Calu3 (cell line): ENCODE results near the gene ZNF148. TPM values are rescaled to one million over a fixed set of nuclear protein-coding genes. Genes with fewer than 3 reads are reported as not detected.
A peak's percentile ranks its signal among the peaks of the same experiment; 100 is the strongest.

Source experiments
- Bru-seq: library from RNA; stranded (reverse); fragments of 400-500 nt; gene quantifications from one replicate; lab custom pipeline; 2021; lab: Mats Ljungman, UMichigan
- BruChase-seq, 2 experiments: library from RNA; stranded (reverse); fragments of 400-500 nt; gene quantifications; one replicate each; lab custom pipeline; 2021; lab: Mats Ljungman, UMichigan
- BruUV-seq: library from RNA; stranded (reverse); fragments of 400-500 nt; replicated peaks from 2 replicates; lab custom pipeline; 2021; lab: Mats Ljungman, UMichigan
- CTCF ChIA-PET: fragments of 300-600 bp; sonication (Branson Sonifier 250); formaldehyde crosslinking; loops from one replicate; lab custom pipeline; 2022; ENCODE audit warnings: antibody characterized with exemption; lab: Charles Lee
- DNase-seq: peaks from one replicate; pipeline ENCODE4 v3.0.0; 2022
- H3K27ac Mint-ChIP-seq: one replicate; pipeline ENCODE4 v1.8.0; 2022; ENCODE audit warnings: mixed read lengths; ENCODE audit not compliant: unreplicated experiment
- H3K27me3 Mint-ChIP-seq: one replicate; pipeline ENCODE4 v1.8.0; 2022; ENCODE audit warnings: mixed read lengths; ENCODE audit not compliant: unreplicated experiment
- H3K36me3 Mint-ChIP-seq: one replicate; pipeline ENCODE4 v1.8.0; 2022; ENCODE audit warnings: mild to moderate bottlenecking, moderate library complexity, mixed read lengths; ENCODE audit not compliant: insufficient read depth, unreplicated experiment
- H3K4me1 Mint-ChIP-seq: one replicate; pipeline ENCODE4 v1.8.0; 2022; ENCODE audit warnings: mild to moderate bottlenecking, low read depth, mixed read lengths; ENCODE audit not compliant: unreplicated experiment
- H3K4me3 Mint-ChIP-seq: one replicate; pipeline ENCODE4 v1.8.0; 2022; ENCODE audit warnings: mild to moderate bottlenecking, low read depth, moderate library complexity, mixed read lengths; ENCODE audit not compliant: unreplicated experiment
- H3K9me3 Mint-ChIP-seq: one replicate; pipeline ENCODE4 v1.8.0; 2022; ENCODE audit warnings: low read depth, mixed read lengths; ENCODE audit not compliant: unreplicated experiment
- CTCF ChIP-seq: fragments of 200-600 bp; IDR thresholded peaks from one replicate; pipeline ENCODE4 v1.8.0; 2022; ENCODE audit warnings: antibody characterized with exemption; ENCODE audit not compliant: unreplicated experiment
- intact Hi-C: fragments of 100-400 bp; cut with micrococcal nuclease; formaldehyde crosslinking; loops from one replicate; pipeline ENCODE4 v1.10.0; 2022; ENCODE audit not compliant: unreplicated experiment
- long read RNA-seq: library from polyadenylated mRNA; stranded (forward); transcript quantifications from one replicate; pipeline ENCODE4 v2.0.0, GENCODE V29; 2022
- total RNA-seq: library from RNA; stranded (reverse); gene quantifications from 2 replicates; pipeline ENCODE4 v1.2.3, GENCODE V29; 2022

Gene ZNF148
- total RNA-seq (55.0 and 60.7 TPM in 2 replicates), Bru-seq, nascent RNA (percentile 94 among the genes with signal in this experiment), BruChase-seq, experiment 1, labeled RNA remaining after a 6-hour chase (percentile 90 among the genes with signal in this experiment), BruChase-seq, experiment 2, labeled RNA remaining after a 2-hour chase (percentile 93 among the genes with signal in this experiment)
- long read RNA-seq, full-length matches to known transcripts = 25 of 39 reads
- long read RNA-seq, partial matches to known transcripts = 5 of 39 reads
- long read RNA-seq, other reads (novel, unspliced or antisense) = 9 of 39 reads

GRCh38 chr3:125374996-125375941 lies at the start of gene ZNF148:
TSS of gene ZNF148 (minus strand) at chr3:125375325. CDS start at chr3:125313640, 61,685 bp downstream.
- no peak for TF ChIP-seq CTCF
- Mint-ChIP-seq H3K4me3 (peak within 1 kb of the TSS; percentile 88), H3K4me1 (peaks cover 13% of the 10 kb centered on the region), H3K9me3 (no peaks in the 10 kb centered on the region), H3K36me3 (peaks cover 23% of the 10 kb centered on the region), H3K27ac (peak within 1 kb of the TSS; percentile 79), H3K27me3 (no peaks in the 10 kb centered on the region)
- intact Hi-C loops = loop anchor here (5.0 kb wide), 1 partner anchor 143 kb away; no protein-coding TSS in a partner anchor
- BruUV-seq = TSS peak; percentile 81
- peak; percentile 95 for DNase-seq
- CTCF ChIA-PET = interaction anchor here (1.0 kb wide), 1 partner anchor 63 kb away, joined by 4 read pairs; no protein-coding TSS in a partner anchor

GRCh38 chr3:125418306-125418705 lies 43.2 kb upstream of the ZNF148 start:
- no peak for TF ChIP-seq CTCF
- CTCF ChIA-PET = interaction anchor here (0.7 kb wide), 1 partner anchor 17 kb away, joined by 3 read pairs; no protein-coding TSS in a partner anchor
- H3K27ac Mint-ChIP-seq = no peak overlapping the region
- no peaks in the 10 kb centered on the region for H3K36me3 Mint-ChIP-seq
- no peaks in the 10 kb centered on the region for H3K9me3 Mint-ChIP-seq
- H3K4me3 Mint-ChIP-seq = no peak overlapping the region
- no peaks in the 10 kb centered on the region for H3K4me1 Mint-ChIP-seq
- no peak for DNase-seq
- peaks cover 4% of the 10 kb centered on the region for H3K27me3 Mint-ChIP-seq
- intact Hi-C loops = no loop called here
- BruUV-seq = no TSS peak

- no peak overlapping the region for H3K4me3 Mint-ChIP-seq
- peaks cover 25% of the 10 kb centered on the region for H3K27me3 Mint-ChIP-seq
- CTCF ChIA-PET = interaction anchor here (0.6 kb wide), 1 partner anchor 252 kb away, joined by 4 read pairs; no protein-coding TSS in a partner anchor
- BruUV-seq = no TSS peak
- intact Hi-C loops = no loop called here
- H3K36me3 Mint-ChIP-seq = no peaks in the 10 kb centered on the region
- DNase-seq = no peak
- H3K9me3 Mint-ChIP-seq = no peaks in the 10 kb centered on the region
- H3K4me1 Mint-ChIP-seq = no peaks in the 10 kb centered on the region
- H3K27ac Mint-ChIP-seq = no peak overlapping the region
- no peak for TF ChIP-seq CTCF
Observed at GRCh38 chr3:125416235-125416634, 41.1 kb upstream of the ZNF148 start.

- no TSS peak for BruUV-seq
- CTCF ChIA-PET = no interaction called here
- no peaks in the 10 kb centered on the region for H3K4me1 Mint-ChIP-seq
- H3K4me3 Mint-ChIP-seq = no peak overlapping the region
- no peak for TF ChIP-seq CTCF
- no peaks in the 10 kb centered on the region for H3K36me3 Mint-ChIP-seq
- H3K9me3 Mint-ChIP-seq = no peaks in the 10 kb centered on the region
- H3K27ac Mint-ChIP-seq = no peak overlapping the region
- intact Hi-C loops = no loop called here
- peaks cover 40% of the 10 kb centered on the region for H3K27me3 Mint-ChIP-seq
- no peak for DNase-seq
Observed at GRCh38 chr3:125414669-125415068, 39.5 kb upstream of the ZNF148 start.
